PC-9 (cell line): ENCODE data around the gene BCAT1. TPM values are rescaled to one million over a fixed set of nuclear protein-coding genes. Genes with fewer than 3 reads are reported as not detected.

Experiments
- BruUV-seq: library from RNA; stranded (reverse); fragments of 400-500 nt; replicated peaks from 2 replicates; lab custom pipeline; 2021; lab: Mats Ljungman, UMichigan
- CTCF ChIA-PET: fragments of 300-600 bp; sonication (Branson Sonifier 250); formaldehyde crosslinking; loops from one replicate; lab custom pipeline; 2022; ENCODE audit warnings: antibody characterized with exemption; lab: Charles Lee
- POLR2A ChIA-PET: fragments of 300-600 bp; sonication (Branson Sonifier 250); formaldehyde crosslinking; loops from one replicate; lab custom pipeline; 2022; ENCODE audit warnings: antibody characterized with exemption; ENCODE audit not compliant: unreplicated experiment; lab: Charles Lee
- DNase-seq, 2 experiments: peaks; one replicate each; pipeline versions ENCODE4 v3.0.0 to v3.0.0-alpha.2; 2015 to 2022; ENCODE audit warnings: mixed read lengths in 1 of 2
- H2AFZ ChIP-seq: fragments of 200-600 bp; sonication (generic); 2 replicates; pipeline ENCODE4 v1.8.1; 2017; ENCODE audit warnings: antibody characterized with exemption
- H3F3A ChIP-seq: fragments of 200-600 bp; sonication (generic); 2 replicates; pipeline ENCODE4 v1.8.1; 2017; ENCODE audit warnings: antibody characterized with exemption, mild to moderate bottlenecking, low read depth; ENCODE audit not compliant: insufficient read depth
- H3K27ac ChIP-seq: fragments of 200-600 bp; sonication (generic); 2 replicates; pipeline ENCODE4 v1.6.1; 2016; ENCODE audit warnings: mixed run types
- H3K27me3 ChIP-seq: fragments of 200-600 bp; sonication (generic); 2 replicates; pipeline ENCODE4 v1.6.1; 2016; ENCODE audit warnings: low read depth, mixed run types; ENCODE audit not compliant: insufficient read depth
- H3K36me3 ChIP-seq: fragments of 200-600 bp; sonication (generic); 2 replicates; pipeline ENCODE4 v1.6.1; 2016; ENCODE audit warnings: low read depth, mixed run types
- H3K4me1 ChIP-seq: fragments of 200-600 bp; sonication (generic); replicated peaks from 2 replicates; pipeline ENCODE4 v1.6.1; 2016; ENCODE audit warnings: mixed run types; ENCODE audit not compliant: insufficient read depth
- H3K4me2 ChIP-seq: fragments of 200-600 bp; sonication (generic); 2 replicates; pipeline ENCODE4 v1.6.1; 2017; ENCODE audit warnings: mixed run types
- H3K4me3 ChIP-seq: fragments of 200-600 bp; sonication (generic); 2 replicates; pipeline ENCODE4 v1.6.1; 2016; ENCODE audit warnings: mixed run types
- H3K79me2 ChIP-seq: fragments of 200-600 bp; sonication (generic); 2 replicates; pipeline ENCODE4 v1.6.1; 2017; ENCODE audit warnings: low read depth, mixed run types
- H3K9me2 ChIP-seq: fragments of 200-600 bp; sonication (generic); 2 replicates; pipeline ENCODE4 v1.8.1; 2017; ENCODE audit warnings: mild to moderate bottlenecking; ENCODE audit not compliant: insufficient read depth
- H3K9me3 ChIP-seq: fragments of 200-600 bp; sonication (generic); 2 replicates; pipeline ENCODE4 v1.8.1; 2016; ENCODE audit warnings: low read depth; ENCODE audit not compliant: insufficient read depth
- H4K20me1 ChIP-seq: fragments of 200-600 bp; sonication (generic); 2 replicates; pipeline ENCODE4 v1.8.1; 2017; ENCODE audit not compliant: insufficient read depth
- EZH2 ChIP-seq: fragments of 200-600 bp; sonication (generic); IDR thresholded peaks from 2 replicates; pipeline ENCODE4 v1.8.0; 2017; ENCODE audit warnings: antibody characterized with exemption, low read depth
- intact Hi-C: fragments of 100-400 bp; cut with micrococcal nuclease; formaldehyde crosslinking; loops from one replicate; pipeline ENCODE4 v1.10.0; 2022; ENCODE audit not compliant: unreplicated experiment
- total RNA-seq: library from RNA; stranded (reverse); gene quantifications from 2 replicates; pipeline ENCODE4 v1.2.3, GENCODE V29; 2021
- TF ChIP-seq, protein P1 (sequence below): fragments of 200-600 bp; sonication (generic); conservative IDR thresholded peaks from 2 replicates; pipeline ENCODE4 v1.6.1; 2017; ENCODE audit warnings: mixed run types, antibody characterized with exemption, mild to moderate bottlenecking, moderate library complexity

The BCAT1 gene
- total RNA-seq, 1 experiment from 2014 or later: 78.6 TPM

DNA sequence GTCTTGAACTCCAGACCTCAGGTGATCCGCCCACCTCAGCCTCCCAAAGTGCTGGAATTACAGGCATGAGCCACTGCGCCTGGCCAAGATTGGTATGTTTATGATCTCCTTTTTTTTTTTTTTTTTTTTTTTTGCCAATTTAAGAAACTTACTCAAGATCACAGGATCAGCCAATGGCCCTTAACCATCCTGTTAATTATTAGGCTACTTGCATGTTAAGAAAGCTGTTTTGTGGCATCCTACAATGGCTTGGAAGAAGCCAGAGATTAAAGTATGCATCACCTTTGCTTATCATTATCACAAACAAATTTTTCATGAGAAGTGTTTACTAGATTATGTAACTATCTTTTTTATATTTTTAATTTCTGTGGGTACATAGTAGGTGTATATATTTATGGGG is 140.2 kb downstream of the BCAT1 start:
- H4K20me1 ChIP-seq: no peaks in the 10 kb centered on the region
- DNase-seq: no peak
- no peak overlapping the region for H3K4me2 ChIP-seq
- intact Hi-C loops: no loop called here
- no peaks in the 10 kb centered on the region for H3K27me3 ChIP-seq
- no peaks in the 10 kb centered on the region for H3K36me3 ChIP-seq
- ChIA-PET POLR2A (no interaction called here), CTCF (no interaction called here)
- no peaks in the 10 kb centered on the region for H3K9me3 ChIP-seq
- H3K9me2 ChIP-seq: no peaks in the 10 kb centered on the region
- no peak overlapping the region for H3K4me3 ChIP-seq
- no peaks in the 10 kb centered on the region for H3K4me1 ChIP-seq
- H3K79me2 ChIP-seq: no peaks in the 10 kb centered on the region
- BruUV-seq: no TSS peak
- H3K27ac ChIP-seq: no peak overlapping the region
- H3F3A ChIP-seq: no peaks in the 10 kb centered on the region
- TF ChIP-seq, protein P1, sequence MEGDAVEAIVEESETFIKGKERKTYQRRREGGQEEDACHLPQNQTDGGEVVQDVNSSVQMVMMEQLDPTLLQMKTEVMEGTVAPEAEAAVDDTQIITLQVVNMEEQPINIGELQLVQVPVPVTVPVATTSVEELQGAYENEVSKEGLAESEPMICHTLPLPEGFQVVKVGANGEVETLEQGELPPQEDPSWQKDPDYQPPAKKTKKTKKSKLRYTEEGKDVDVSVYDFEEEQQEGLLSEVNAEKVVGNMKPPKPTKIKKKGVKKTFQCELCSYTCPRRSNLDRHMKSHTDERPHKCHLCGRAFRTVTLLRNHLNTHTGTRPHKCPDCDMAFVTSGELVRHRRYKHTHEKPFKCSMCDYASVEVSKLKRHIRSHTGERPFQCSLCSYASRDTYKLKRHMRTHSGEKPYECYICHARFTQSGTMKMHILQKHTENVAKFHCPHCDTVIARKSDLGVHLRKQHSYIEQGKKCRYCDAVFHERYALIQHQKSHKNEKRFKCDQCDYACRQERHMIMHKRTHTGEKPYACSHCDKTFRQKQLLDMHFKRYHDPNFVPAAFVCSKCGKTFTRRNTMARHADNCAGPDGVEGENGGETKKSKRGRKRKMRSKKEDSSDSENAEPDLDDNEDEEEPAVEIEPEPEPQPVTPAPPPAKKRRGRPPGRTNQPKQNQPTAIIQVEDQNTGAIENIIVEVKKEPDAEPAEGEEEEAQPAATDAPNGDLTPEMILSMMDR: no peak
- TF ChIP-seq EZH2: no peak
- no peak overlapping the region for H2AFZ ChIP-seq

DNA sequence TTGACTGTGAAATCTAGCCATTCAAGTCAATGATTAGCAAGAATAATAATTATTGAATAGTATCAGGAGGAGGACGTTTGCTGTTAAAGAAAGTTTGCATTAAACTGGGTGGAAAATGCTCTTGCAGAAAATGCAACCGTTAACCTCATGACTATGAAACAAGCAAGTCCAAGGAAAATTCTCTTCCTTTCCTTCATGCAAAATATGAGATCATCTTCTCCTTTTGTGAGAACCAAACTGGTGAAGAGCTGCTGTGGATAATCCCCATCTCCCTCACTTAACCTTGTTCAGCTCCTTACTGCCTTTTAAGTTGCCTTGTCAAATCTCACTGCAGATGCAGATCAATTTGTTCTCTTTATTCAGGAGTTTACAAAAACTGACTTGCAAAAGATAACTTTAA is 142.5 kb downstream of the BCAT1 start:
- no peaks in the 10 kb centered on the region for H3K27me3 ChIP-seq
- H2AFZ ChIP-seq: no peak overlapping the region
- H3K4me3 ChIP-seq: no peak overlapping the region
- TF ChIP-seq EZH2: no peak
- TF ChIP-seq, protein P1: no peak
- no peaks in the 10 kb centered on the region for H3K9me3 ChIP-seq
- ChIA-PET CTCF (no interaction called here), POLR2A (no interaction called here)
- no peaks in the 10 kb centered on the region for H4K20me1 ChIP-seq
- no peaks in the 10 kb centered on the region for H3K36me3 ChIP-seq
- no peak overlapping the region for H3K4me2 ChIP-seq
- intact Hi-C loops: no loop called here
- no peak for DNase-seq
- H3K9me2 ChIP-seq: no peaks in the 10 kb centered on the region
- H3K79me2 ChIP-seq: no peaks in the 10 kb centered on the region
- H3F3A ChIP-seq: no peaks in the 10 kb centered on the region
- no peak overlapping the region for H3K27ac ChIP-seq
- BruUV-seq: no TSS peak
- H3K4me1 ChIP-seq: no peaks in the 10 kb centered on the region

DNA sequence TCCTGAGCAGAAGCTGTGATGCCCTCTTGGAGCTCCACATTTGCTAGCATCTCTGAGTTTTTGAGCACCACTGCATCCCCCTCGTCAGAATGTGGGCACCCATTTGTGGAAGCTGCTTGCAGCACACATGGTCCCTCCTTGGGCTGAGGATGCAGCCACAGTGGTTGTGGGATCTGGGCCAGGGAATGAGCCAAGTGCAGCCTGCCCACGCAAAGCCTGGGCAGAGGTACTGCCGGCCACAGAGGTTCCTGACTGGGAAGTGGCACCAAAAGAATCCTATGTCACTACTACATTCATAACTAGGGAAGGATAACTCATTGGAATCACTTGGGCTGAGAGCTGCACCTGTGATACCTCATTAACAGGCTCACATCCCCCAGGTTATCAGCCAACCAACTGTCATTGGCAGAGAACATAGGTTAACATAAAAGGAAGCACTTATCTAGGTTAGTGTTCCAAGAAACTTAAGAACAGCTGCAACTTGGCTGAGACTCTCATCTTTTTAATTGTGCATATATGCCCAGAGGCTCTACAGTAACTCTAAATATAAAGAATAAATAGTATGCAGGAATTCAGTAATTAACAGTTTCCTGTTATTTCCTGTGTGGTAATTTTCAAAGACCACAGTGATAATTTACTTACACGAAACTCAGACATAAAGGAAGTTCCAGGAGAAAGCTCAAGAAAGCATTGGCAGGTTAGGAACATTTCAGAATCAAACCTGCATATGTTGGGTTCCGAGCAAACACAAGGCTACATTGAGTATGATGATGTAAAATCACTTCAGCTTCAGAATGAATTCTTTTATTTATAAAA is 145.3 kb downstream of the BCAT1 start:
- no peak for DNase-seq
- CTCF ChIA-PET: interaction anchor here (0.7 kb wide), 1 partner anchor 41 kb away, joined by 6 read pairs; no protein-coding TSS in a partner anchor
- TF ChIP-seq EZH2: no peak
- TF ChIP-seq, protein P1: no peak
- POLR2A ChIA-PET: no interaction called here
- Histone ChIP-seq H2AFZ (no peak overlapping the region), H3F3A (no peaks in the 10 kb centered on the region), H3K36me3 (no peaks in the 10 kb centered on the region), H3K9me2 (no peaks in the 10 kb centered on the region), H3K4me1 (no peaks in the 10 kb centered on the region), H3K4me2 (no peak overlapping the region), H3K27me3 (no peaks in the 10 kb centered on the region), H3K4me3 (no peak overlapping the region), H3K27ac (no peak overlapping the region), H4K20me1 (no peaks in the 10 kb centered on the region), H3K9me3 (no peaks in the 10 kb centered on the region), H3K79me2 (no peaks in the 10 kb centered on the region)
- no TSS peak for BruUV-seq
- intact Hi-C loops: no loop called here
